HG02759 (cell line): Measurements from ENCODE around the gene XPO5.
"Not testable (repeated sequence)": the region's sequence is repeated elsewhere in the genome, so short reads cannot be mapped to it uniquely, and the experiment has no call there.

Source experiments
- ATAC-seq: cut with Tn5 transposase; IDR thresholded peaks from one replicate; pipeline ENCODE4 v1.9.1; 2021; ENCODE audit warnings: mild to moderate bottlenecking, moderate library complexity; ENCODE audit not compliant: unreplicated experiment

The XPO5 gene

GRCh38 chr6:43499028-43499815 lies 76.6 kb downstream of the XPO5 start:
- no peak for ATAC-seq

- not testable (repeated sequence) for ATAC-seq
These were observed 77.5 kb downstream of the XPO5 start for GRCh38 chr6:43498291-43498690.

GRCh38 chr6:43497689-43498088 lies 78.1 kb downstream of the XPO5 start:
- no peak for ATAC-seq

- no peak for ATAC-seq
These were observed 78.8 kb downstream of the XPO5 start for GRCh38 chr6:43497129-43497396.

GRCh38 chr6:43496370-43497128 lies 79.3 kb downstream of the XPO5 start:
- no peak for ATAC-seq

GRCh38 chr6:43495409-43495941 lies 80.4 kb downstream of the XPO5 start:
- ATAC-seq, result no peak

GRCh38 chr6:43494766-43495165 lies 81.1 kb downstream of the XPO5 start:
- ATAC-seq, result no peak

GRCh38 chr6:43494321-43494720 lies 81.5 kb downstream of the XPO5 start:
- no peak for ATAC-seq

- ATAC-seq, result no peak
These were observed 82.0 kb downstream of the XPO5 start for GRCh38 chr6:43493833-43494232.

- no peak for ATAC-seq
These were observed 82.6 kb downstream of the XPO5 start for GRCh38 chr6:43493230-43493629.

- no peak for ATAC-seq
These were observed 83.2 kb downstream of the XPO5 start for GRCh38 chr6:43492673-43493072.

GRCh38 chr6:43491750-43492661 lies 83.8 kb downstream of the XPO5 start:
- ATAC-seq, result no peak

GRCh38 chr6:43490523-43490939 lies 85.3 kb downstream of the XPO5 start:
- ATAC-seq, result no peak

GRCh38 chr6:43489277-43490072 lies 86.4 kb downstream of the XPO5 start:
- no peak for ATAC-seq

GRCh38 chr6:43488667-43489276 lies 87.1 kb downstream of the XPO5 start:
- ATAC-seq, result no peak

- no peak for ATAC-seq
These were observed 94.1 kb downstream of the XPO5 start for GRCh38 chr6:43481591-43482236.

GRCh38 chr6:43481075-43481474 lies 94.8 kb downstream of the XPO5 start:
- ATAC-seq, result no peak

- ATAC-seq, result no peak
These were observed 97.8 kb downstream of the XPO5 start for GRCh38 chr6:43478008-43478372.

GRCh38 chr6:43477235-43478007 lies 98.4 kb downstream of the XPO5 start, which contains the start of gene TJAP1:
Gene TJAP1, plus strand, starts transcription at chr6:43477570. Its CDS starts 21,432 bp downstream, at chr6:43499002.
- peak; percentile 98 for ATAC-seq
